RWPE2 (cell line): Measurements from ENCODE around the gene TOGARAM1.

Experiments
- ATAC-seq: fragments of 200-7000 bp; cut with Tn5 transposase; 3 replicates; pipeline ENCODE4 v1.9.1; 2021; ENCODE audit warnings: low read depth
- DNase-seq: peaks from one replicate; pipeline ENCODE4 v3.0.0-alpha.2; 2020; ENCODE audit warnings: low spot score
- H3K27ac ChIP-seq: fragments of 450-650 bp; 2 replicates; pipeline ENCODE4 v1.5.1; 2017; ENCODE audit warnings: mild to moderate bottlenecking; ENCODE audit not compliant: poor library complexity, severe bottlenecking
- H3K27me3 ChIP-seq: fragments of 250-450 bp; sonication (Bioruptor Pico); 2 replicates; pipeline ENCODE4 v1.5.1; 2021; ENCODE audit warnings: mild to moderate bottlenecking, moderate library complexity; ENCODE audit not compliant: insufficient read depth, poor library complexity, severe bottlenecking
- H3K36me3 ChIP-seq: fragments of 250-450 bp; sonication (Bioruptor Pico); 2 replicates; pipeline ENCODE4 v1.5.1; 2020; ENCODE audit warnings: low read depth, mild to moderate bottlenecking, moderate library complexity
- H3K4me1 ChIP-seq: fragments of 250-450 bp; sonication (Bioruptor Pico); 2 replicates; pipeline ENCODE4 v1.5.1; 2021; ENCODE audit warnings: mild to moderate bottlenecking, moderate library complexity; ENCODE audit not compliant: insufficient read depth, poor library complexity, severe bottlenecking
- H3K4me3 ChIP-seq: fragments of 250-450 bp; sonication (Bioruptor Pico); 2 replicates; pipeline ENCODE4 v1.5.1; 2021; ENCODE audit warnings: mild to moderate bottlenecking, moderate library complexity; ENCODE audit not compliant: severe bottlenecking
- H3K9me3 ChIP-seq: fragments of 250-450 bp; sonication (Bioruptor Pico); 2 replicates; pipeline ENCODE4 v1.5.1; 2021; ENCODE audit warnings: mild to moderate bottlenecking, moderate library complexity; ENCODE audit not compliant: severe bottlenecking
- CTCF ChIP-seq: fragments of 450-650 bp; IDR thresholded peaks from one replicate; pipeline ENCODE4 v1.5.1; 2017; ENCODE audit warnings: mild to moderate bottlenecking, moderate library complexity; ENCODE audit not compliant: poor library complexity, severe bottlenecking

Gene TOGARAM1

DNA sequence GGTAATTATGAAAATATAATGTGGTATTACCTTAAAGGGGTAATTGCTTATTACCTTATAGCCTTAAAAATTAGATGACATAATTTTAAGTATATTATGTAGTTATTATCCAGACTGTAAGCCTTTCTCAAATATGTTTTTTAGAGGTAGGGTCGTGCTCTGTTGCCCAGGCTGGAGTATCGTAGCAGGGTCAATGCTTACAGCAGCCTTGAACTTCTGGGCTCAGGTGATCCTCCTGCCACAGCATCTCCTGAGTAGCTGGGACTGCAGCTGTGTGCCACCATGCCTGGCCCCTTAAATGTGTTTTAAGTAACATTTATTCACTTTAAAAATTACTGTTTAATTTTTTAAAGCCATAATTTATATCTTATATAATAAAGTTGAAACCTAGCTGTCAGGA, 132.3 kb downstream of the TOGARAM1 start:
- no peaks in the 10 kb centered on the region for H3K9me3 ChIP-seq
- ATAC-seq = no peak
- no peak for TF ChIP-seq CTCF
- H3K4me1 ChIP-seq = peaks cover 24% of the 10 kb centered on the region
- no peak for DNase-seq
- no peak overlapping the region for H3K4me3 ChIP-seq
- H3K27me3 ChIP-seq = no peaks in the 10 kb centered on the region
- peaks cover 75% of the 10 kb centered on the region for H3K36me3 ChIP-seq
- H3K27ac ChIP-seq = no peak overlapping the region

DNA sequence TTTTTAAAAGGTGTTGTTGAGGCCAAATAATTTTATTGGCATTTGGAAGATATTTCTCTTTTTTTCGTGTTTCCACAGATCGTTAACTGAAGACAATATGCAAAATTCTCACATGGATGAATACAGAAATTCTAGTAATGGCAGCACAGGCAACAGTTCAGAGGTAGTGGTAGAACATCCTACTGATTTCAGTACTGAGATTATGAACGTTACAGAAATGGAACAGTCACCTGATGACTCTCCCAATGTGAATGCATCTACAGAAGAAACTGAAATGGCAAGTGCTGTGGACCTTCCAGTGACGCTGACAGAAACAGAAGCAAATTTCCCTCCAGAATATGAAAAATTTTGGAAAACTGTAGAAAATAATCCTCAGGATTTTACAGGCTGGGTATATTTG, 133.2 kb downstream of the TOGARAM1 start:
- DNase-seq (no peak), ATAC-seq (no peak)
- peaks cover 15% of the 10 kb centered on the region for H3K4me1 ChIP-seq
- H3K27ac ChIP-seq = no peak overlapping the region
- peaks cover 80% of the 10 kb centered on the region for H3K36me3 ChIP-seq
- H3K9me3 ChIP-seq = no peaks in the 10 kb centered on the region
- no peak overlapping the region for H3K4me3 ChIP-seq
- H3K27me3 ChIP-seq = no peaks in the 10 kb centered on the region
- no peak for TF ChIP-seq CTCF

DNA sequence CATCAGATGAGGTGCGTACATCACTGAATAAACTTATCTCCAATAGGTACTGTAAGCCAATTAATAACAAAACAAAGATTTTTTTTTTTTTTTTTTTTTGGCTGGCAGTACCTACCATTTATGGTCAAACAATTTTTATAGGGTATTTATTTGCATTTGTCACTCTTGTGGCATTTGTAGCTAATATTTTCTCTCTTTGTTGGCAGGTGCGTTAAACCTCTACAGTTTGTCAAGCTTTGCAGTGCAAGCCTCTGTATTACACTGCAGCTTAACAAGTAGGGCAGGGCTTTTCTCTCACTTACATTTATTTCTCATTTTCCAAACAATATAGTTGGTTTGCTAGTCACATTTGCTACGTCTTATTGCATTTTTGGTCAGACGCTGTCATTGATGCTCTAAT, 134.2 kb downstream of the TOGARAM1 start:
- H3K4me1 ChIP-seq = peaks cover 5% of the 10 kb centered on the region
- H3K36me3 ChIP-seq = peaks cover 85% of the 10 kb centered on the region
- H3K27me3 ChIP-seq = no peaks in the 10 kb centered on the region
- H3K9me3 ChIP-seq = no peaks in the 10 kb centered on the region
- DNase-seq = no peak
- ATAC-seq = no peak
- H3K4me3 ChIP-seq = no peak overlapping the region
- TF ChIP-seq CTCF = no peak
- no peak overlapping the region for H3K27ac ChIP-seq

GRCh38 chr14:45103806-45104205, 141.8 kb downstream of the TOGARAM1 start:
- Histone ChIP-seq H3K9me3 (no peaks in the 10 kb centered on the region), H3K27me3 (no peaks in the 10 kb centered on the region), H3K36me3 (peaks cover 96% of the 10 kb centered on the region), H3K4me1 (no peaks in the 10 kb centered on the region), H3K27ac (no peak overlapping the region), H3K4me3 (no peak overlapping the region)
- DNase-seq = no peak
- no peak for ATAC-seq
- TF ChIP-seq CTCF = no peak

- Histone ChIP-seq H3K4me1 (no peaks in the 10 kb centered on the region), H3K27ac (no peak overlapping the region), H3K4me3 (no peak overlapping the region), H3K27me3 (no peaks in the 10 kb centered on the region), H3K36me3 (peaks cover 96% of the 10 kb centered on the region), H3K9me3 (no peaks in the 10 kb centered on the region)
- no peak for TF ChIP-seq CTCF
- no peak for ATAC-seq
- DNase-seq = no peak
Measured at GRCh38 chr14:45104561-45104960, 142.6 kb downstream of the TOGARAM1 start.
